ENCODE measurements around the gene OTUD7B.
A peak's percentile ranks its signal among the peaks of the same experiment; 100 is the strongest.

GRCh38 chr1:149936992-149937705, 73.4 kb downstream of the OTUD7B start:
- TF ChIP-seq MAX (CRISPR knock-in tag; IDR thresholded peaks at IDR 0.05) (no peak), KAT7 (CRISPR knock-in tag; IDR thresholded peaks at IDR 0.05; ENCODE audit: borderline replicate concordance) (no peak), JUND (IDR thresholded peaks at IDR 0.05; ENCODE audit: borderline replicate concordance, low read depth, low read length) (0 out of 2 replicates have a peak, but pooled peaks have one; percentile 2), JUND (tag; IDR thresholded peaks at IDR 0.05; ENCODE audit: borderline replicate concordance, low read depth, low read length) (no peak), TAF7 (tag; IDR thresholded peaks at IDR 0.05) (no peak), NKRF (IDR thresholded peaks at IDR 0.05; ENCODE audit: borderline replicate concordance) (no peak), ZBTB12 (CRISPR knock-in tag; IDR thresholded peaks at IDR 0.05) (no peak)

All from K562 (cell line).